Rectal smooth muscle tissue (tissue), 1 donor: ENCODE results near the gene PPP1R15B.
"Not testable (repeated sequence)": the region's sequence is repeated elsewhere in the genome, so short reads cannot be mapped to it uniquely, and the experiment has no call there.

Experiments
- H3K27ac ChIP-seq: one replicate; pipeline ENCODE4 v1.7.0; 2013; ENCODE audit warnings: low read depth, low read length, inconsistent platforms
- H3K27me3 ChIP-seq: one replicate; pipeline ENCODE4 v1.7.0; 2013; ENCODE audit warnings: low read length; ENCODE audit not compliant: control insufficient read depth, insufficient read depth
- H3K36me3 ChIP-seq: one replicate; pipeline ENCODE4 v1.7.0; 2013; ENCODE audit warnings: low read length; ENCODE audit not compliant: control insufficient read depth, insufficient read depth
- H3K4me1 ChIP-seq: one replicate; pipeline ENCODE4 v1.7.0; 2013; ENCODE audit warnings: low read length; ENCODE audit not compliant: control insufficient read depth, insufficient read depth
- H3K4me3 ChIP-seq: one replicate; pipeline ENCODE4 v1.7.0; 2013; ENCODE audit warnings: low read length
- H3K9ac ChIP-seq: one replicate; pipeline ENCODE4 v1.7.0; 2013; ENCODE audit warnings: low read length

Gene PPP1R15B

GRCh38 chr1:204426035-204426436 lies 14.4 kb upstream of the PPP1R15B start:
- Histone ChIP-seq H3K27me3 (no peaks in the 10 kb centered on the region), H3K4me1 (no peaks in the 10 kb centered on the region), H3K4me3 (no peak overlapping the region), H3K36me3 (peaks cover 27% of the 10 kb centered on the region), H3K27ac (no peak overlapping the region), H3K9ac (no peak overlapping the region)

- no peaks in the 10 kb centered on the region for H3K4me1 ChIP-seq
- H3K9ac ChIP-seq: no peak overlapping the region
- H3K36me3 ChIP-seq: peaks cover 24% of the 10 kb centered on the region
- H3K27ac ChIP-seq: no peak overlapping the region
- no peak overlapping the region for H3K4me3 ChIP-seq
- H3K27me3 ChIP-seq: no peaks in the 10 kb centered on the region
Observed at GRCh38 chr1:204424621-204425020, 13.0 kb upstream of the PPP1R15B start.

DNA sequence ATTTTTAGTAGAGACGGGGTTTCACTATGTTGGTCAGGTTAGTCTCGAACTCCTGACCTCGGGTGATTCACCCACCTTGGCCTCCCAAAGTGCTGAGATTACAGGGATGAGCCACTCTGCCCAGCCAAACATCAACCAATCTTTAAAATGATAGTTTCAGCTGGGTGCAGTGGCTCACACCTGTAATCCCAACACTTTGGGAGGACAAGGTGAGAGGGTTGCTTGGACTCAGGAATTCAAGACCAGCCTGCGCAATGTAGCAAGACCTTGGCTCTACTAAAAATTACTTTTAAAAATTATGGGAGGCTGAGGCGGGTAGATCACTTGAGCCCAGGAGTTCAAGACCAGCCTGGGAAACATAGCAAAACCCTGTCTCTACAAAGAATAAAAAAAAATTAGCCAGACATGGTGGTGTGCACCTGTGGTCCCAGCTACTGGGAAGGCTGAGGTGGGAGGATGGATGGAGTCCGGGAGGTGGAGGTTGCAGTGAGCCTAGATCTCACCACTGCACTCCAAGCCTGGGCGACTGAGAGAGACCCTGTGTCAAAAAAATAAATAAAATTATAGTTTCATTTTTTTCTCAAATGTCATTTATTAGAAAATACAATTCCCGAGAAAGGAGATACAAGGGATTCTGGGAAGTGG lies 10.6 kb upstream of the PPP1R15B start:
- not testable (repeated sequence) for H3K27ac ChIP-seq, H3K9ac ChIP-seq, H3K27me3 ChIP-seq, H3K4me3 ChIP-seq
- H3K36me3 ChIP-seq: peaks cover 16% of the 10 kb centered on the region
- H3K4me1 ChIP-seq: peaks cover 13% of the 10 kb centered on the region

- Histone ChIP-seq H3K27me3 (no peaks in the 10 kb centered on the region), H3K36me3 (peaks cover 16% of the 10 kb centered on the region), H3K4me3 (no peak overlapping the region), H3K27ac (no peak overlapping the region), H3K9ac (no peak overlapping the region), H3K4me1 (peaks cover 14% of the 10 kb centered on the region)
Observed at GRCh38 chr1:204421441-204421840, 9.8 kb upstream of the PPP1R15B start.

DNA sequence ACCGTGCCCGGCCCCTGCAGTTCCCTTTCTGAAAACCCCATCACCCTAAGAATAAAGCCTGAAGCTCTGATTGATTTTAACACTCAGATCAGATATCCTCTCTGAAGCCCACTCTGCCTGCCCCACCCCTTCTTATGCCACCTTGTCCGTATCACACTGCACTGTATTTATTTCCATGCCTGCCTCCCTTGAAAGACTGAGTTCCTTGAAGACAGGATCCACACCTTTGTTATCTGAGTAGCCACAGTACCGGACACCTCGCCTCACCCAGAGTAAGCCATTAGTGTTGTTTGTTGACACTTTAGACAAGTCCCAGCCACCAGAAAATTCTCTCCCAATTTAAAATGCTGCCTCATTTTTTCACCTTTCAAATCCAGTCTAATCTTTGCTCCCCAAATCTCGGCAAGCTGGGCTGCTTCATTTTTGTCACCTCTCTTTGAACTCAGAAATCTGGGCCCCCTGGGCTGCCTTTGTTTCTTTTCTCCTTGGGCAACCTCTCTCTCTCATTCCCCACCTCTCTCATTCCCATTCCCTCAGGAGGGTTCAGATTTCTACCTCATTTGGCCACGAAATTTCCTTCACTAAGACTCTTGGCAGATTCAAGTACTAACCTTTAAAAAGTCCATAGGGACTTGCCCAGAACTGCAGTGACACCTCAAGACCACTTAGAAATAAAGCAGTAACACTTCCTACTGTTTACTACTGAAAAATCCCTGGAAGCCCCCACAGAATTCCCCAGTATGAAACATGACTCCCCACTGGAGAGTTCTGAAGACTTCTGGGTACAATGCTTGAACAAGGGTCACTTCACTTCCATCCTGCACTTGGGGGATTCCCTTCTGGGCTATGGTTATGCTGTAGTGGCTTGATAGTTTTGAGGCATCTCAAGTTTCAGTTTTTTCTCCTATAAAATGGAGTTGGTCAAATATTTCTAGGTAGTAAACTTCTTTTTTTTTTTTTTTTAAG lies 8.7 kb upstream of the PPP1R15B start:
- Histone ChIP-seq H3K4me3 (no peak overlapping the region), H3K27ac (no peak overlapping the region), H3K9ac (no peak overlapping the region)

DNA sequence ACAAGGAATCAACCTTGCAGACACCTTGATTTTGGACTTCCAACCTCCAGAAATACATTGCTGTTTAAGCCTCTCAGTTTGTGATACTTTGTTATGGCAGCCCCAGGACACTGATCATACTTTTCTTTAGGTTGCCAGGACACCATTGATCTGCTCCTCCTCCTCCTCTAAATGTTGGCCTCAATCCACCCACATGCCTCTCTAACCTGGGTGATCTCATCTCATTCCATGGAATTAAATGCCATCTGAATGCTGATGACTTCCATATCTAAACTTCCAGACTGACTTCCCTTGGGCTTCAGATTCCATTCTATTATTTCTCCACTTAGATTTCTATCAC lies 7.4 kb upstream of the PPP1R15B start:
- peak overlapping the region; percentile 52 for H3K27ac ChIP-seq
- peaks cover 14% of the 10 kb centered on the region for H3K4me1 ChIP-seq

More for the DNA sequence above, 8.7 kb upstream of the PPP1R15B start:
- Histone ChIP-seq H3K27me3 (no peaks in the 10 kb centered on the region), H3K4me1 (peaks cover 14% of the 10 kb centered on the region), H3K36me3 (peaks cover 10% of the 10 kb centered on the region)

DNA sequence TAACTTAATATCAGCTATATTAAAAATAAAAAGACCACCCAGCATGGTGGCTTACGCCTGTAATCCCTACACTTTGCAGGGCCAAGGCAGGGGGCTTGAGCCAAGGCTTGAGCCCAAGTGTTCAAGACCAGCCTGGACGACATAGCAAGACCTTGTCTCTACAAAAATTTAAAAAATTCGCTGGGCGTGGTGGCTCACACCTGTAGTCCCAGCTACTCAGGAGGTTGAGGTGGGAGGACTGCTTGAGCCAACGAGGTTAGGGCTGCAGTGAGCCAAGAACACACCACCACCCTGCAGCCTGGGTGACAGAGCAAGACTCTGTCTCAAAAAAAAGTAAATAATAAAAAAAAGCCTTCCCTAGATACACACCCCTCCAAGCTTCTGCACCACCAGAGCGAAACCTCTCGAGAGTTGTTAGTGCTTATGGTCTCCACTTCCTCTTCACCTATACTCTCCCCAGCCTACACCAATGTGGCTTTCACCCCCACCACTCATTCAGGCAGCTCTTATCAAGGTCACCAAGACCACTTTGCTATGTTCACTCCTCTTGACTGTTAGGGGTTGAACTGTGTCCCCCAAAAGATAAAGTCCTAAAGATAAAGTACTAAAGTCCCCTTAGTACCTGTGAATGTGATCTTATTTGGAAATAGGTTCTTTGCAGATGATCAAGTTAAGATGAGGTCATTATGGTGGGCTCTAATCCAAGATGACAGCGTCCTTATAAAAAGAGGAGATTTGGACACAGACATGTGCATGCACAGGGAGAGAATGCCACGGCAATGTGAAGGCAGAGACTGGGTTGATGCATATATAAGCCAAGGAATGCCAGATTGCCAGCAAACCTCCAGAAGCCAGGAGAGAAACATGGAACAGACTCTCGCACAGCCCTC lies 6.8 kb upstream of the PPP1R15B start:
- H3K4me3 ChIP-seq: no peak overlapping the region
- H3K36me3 ChIP-seq: no peaks in the 10 kb centered on the region
- H3K27me3 ChIP-seq: no peaks in the 10 kb centered on the region
- H3K4me1 ChIP-seq: peaks cover 14% of the 10 kb centered on the region
- no peak overlapping the region for H3K9ac ChIP-seq
- H3K27ac ChIP-seq: peak overlapping the region; percentile 87

More for the DNA sequence above, 7.4 kb upstream of the PPP1R15B start:
- Histone ChIP-seq H3K27me3 (no peaks in the 10 kb centered on the region), H3K4me3 (no peak overlapping the region), H3K9ac (no peak overlapping the region), H3K36me3 (no peaks in the 10 kb centered on the region)

GRCh38 chr1:204417074-204417997 lies 5.7 kb upstream of the PPP1R15B start:
- no peaks in the 10 kb centered on the region for H3K27me3 ChIP-seq
- peaks cover 14% of the 10 kb centered on the region for H3K4me1 ChIP-seq
- H3K36me3 ChIP-seq: no peaks in the 10 kb centered on the region
- H3K9ac ChIP-seq: no peak overlapping the region
- H3K27ac ChIP-seq: peak overlapping the region; percentile 87
- H3K4me3 ChIP-seq: peak overlapping the region; percentile 42

DNA sequence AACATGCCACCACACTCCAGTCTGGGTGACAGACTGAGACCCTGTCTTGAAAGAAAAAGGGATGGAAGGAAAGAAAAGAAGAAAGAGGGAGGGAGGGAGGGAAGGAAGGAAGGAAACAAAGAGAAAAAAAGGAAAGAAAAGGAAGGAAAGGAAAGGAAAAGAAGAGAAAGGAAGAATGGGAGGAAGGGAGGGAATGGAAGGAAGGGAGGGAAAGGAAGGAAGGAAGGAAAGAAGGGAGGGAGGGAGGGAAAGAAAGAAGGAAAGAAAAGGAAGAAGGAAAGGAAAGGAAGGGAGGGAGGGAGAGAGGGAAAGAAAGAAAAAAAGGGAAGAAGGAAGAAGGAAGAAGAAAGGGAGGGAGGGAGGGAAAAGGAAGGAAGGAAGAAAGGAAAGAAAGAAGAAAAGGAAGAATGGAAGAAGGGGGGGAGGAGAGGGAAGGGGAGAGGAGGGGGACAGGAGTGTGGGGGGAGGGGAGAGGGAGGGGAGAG lies 5.0 kb upstream of the PPP1R15B start:
- H3K9ac ChIP-seq: no peak overlapping the region
- H3K4me3 ChIP-seq: no peak overlapping the region
- H3K4me1 ChIP-seq: peaks cover 14% of the 10 kb centered on the region
- H3K36me3 ChIP-seq: no peaks in the 10 kb centered on the region
- peak overlapping the region; percentile 87 for H3K27ac ChIP-seq
- H3K27me3 ChIP-seq: no peaks in the 10 kb centered on the region

DNA sequence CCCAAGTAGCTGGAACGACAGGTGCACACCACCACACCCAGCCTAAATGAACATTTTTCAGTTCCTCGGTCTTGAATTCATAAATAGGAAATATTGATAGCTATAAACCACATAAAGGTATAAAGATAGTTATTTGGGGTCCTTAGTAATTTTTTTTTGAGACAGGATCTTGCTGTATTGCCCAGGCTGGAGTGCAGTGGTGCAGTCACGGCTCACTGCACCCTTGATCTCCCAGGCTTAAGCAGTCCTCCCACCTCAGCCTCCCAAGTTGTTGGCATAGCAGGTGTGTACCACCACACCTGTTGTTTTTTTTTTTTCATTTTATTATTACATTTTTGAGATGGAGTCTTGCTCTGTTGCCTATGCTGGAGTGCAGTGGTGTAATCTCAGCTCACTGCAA lies 3.7 kb upstream of the PPP1R15B start:
- no peak overlapping the region for H3K4me3 ChIP-seq
- no peaks in the 10 kb centered on the region for H3K27me3 ChIP-seq
- H3K9ac ChIP-seq: no peak overlapping the region
- H3K27ac ChIP-seq: no peak overlapping the region
- H3K36me3 ChIP-seq: peaks cover 1% of the 10 kb centered on the region
- H3K4me1 ChIP-seq: peaks cover 14% of the 10 kb centered on the region

DNA sequence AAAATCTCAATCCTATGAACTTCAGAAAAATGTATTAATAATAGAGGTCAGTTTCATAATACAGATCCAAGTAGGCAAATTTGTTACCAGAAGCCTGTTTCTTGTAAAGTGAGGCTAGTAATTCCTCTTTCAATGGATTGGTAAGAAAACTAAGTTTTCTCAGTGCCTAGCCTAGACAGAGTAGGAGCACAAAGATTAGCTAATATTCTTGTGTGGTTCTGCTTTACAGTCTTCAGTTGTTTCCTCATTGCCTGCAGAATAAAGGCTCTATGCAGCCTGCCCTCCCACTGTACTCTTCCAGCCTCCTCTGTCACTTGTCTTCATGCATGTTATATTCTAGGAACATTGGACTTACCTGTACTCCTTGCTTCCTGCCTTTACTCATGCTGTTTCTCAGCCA lies 2.4 kb upstream of the PPP1R15B start:
- no peak overlapping the region for H3K9ac ChIP-seq
- no peaks in the 10 kb centered on the region for H3K27me3 ChIP-seq
- peaks cover 3% of the 10 kb centered on the region for H3K36me3 ChIP-seq
- no peak overlapping the region for H3K4me3 ChIP-seq
- peaks cover 12% of the 10 kb centered on the region for H3K4me1 ChIP-seq
- no peak overlapping the region for H3K27ac ChIP-seq
